GM21447 (cell line): ENCODE results near the gene CD300A.
"Not testable (repeated sequence)": the region's sequence is repeated elsewhere in the genome, so short reads cannot be mapped to it uniquely, and the experiment has no call there.

Source experiments
- ATAC-seq: cut with Tn5 transposase; IDR thresholded peaks from one replicate; pipeline ENCODE4 v1.9.1; 2021; ENCODE audit not compliant: unreplicated experiment

The CD300A gene

DNA sequence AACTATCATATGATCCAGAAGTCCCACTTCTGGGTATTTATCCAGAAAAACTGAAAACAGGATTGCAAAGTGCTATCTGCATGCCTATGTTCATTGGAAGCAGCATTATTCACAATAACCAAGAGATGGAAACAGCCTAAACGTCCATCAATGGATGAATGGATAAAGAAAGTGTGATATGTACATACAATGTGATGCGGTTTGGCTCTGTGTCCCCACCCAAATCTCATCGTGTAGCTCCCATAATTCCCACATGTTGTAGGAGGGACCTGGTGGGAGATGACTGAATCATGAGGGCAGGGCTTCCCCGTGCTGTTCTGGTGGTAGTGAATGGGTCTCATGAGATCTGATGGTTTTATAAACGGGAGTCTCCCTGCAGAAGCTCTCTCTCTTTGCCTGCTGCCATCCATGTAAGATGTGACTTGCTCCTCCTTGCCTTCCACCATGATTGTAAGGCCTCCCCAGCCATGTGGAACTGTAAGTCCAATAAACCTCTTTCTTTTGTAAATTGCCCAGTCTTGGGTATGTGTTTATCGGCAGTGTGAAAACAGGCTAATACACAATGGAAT is 52.1 kb downstream of the CD300A start:
- ATAC-seq: not testable (repeated sequence)

DNA sequence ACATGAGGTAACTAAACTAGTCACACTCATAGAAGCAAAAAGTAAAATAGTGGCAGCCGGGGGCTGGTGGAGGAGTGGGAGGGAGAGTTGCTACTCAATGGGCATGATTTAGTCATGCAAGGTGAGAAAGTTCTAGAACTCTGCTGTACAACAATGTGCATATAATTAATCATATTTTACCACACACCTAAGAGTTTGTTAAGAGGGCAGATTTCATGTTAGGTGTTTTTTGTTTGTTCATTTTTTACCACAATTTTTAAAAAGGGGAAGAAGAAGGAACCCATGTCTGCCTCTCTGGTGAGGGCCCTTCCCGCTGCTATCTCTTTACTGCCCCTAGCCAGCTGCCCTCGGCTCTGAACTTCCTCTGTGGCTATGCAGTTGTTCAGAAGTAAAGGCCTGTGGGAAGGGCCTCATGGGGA is 53.6 kb downstream of the CD300A start:
- no peak for ATAC-seq

DNA sequence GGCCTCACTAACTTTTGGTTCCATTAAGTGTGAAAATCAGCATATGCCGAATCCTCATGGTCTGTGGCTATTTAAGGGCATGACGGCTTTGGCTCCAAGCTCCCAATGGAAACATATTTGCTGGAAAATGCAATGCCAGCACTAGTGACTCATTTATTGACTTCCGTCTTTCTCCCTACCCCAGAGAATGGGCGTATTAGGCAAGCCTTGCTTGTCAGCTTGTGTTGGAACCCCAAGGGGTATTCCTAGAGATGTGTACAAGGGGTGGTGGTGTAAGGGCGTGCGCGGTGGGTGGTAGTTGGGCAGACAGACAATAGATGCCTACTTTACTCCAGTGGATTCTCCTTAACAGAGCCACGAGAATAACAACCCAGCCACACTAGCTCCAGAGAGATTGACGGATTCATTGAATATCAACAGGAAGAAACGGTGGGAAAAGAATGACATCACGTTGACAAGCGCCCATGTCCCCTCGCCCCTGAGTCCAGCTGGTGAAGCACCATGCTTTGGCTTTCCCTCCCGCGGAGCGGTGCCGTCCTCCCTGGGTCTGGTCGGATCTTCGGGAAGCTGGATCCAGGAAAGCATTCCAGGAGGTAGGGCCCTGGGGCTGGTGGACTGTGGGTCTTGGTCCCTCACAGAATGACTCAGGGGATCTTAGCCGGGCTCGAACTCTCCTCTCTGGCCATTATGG is 54.5 kb downstream of the CD300A start:
- no peak for ATAC-seq

DNA sequence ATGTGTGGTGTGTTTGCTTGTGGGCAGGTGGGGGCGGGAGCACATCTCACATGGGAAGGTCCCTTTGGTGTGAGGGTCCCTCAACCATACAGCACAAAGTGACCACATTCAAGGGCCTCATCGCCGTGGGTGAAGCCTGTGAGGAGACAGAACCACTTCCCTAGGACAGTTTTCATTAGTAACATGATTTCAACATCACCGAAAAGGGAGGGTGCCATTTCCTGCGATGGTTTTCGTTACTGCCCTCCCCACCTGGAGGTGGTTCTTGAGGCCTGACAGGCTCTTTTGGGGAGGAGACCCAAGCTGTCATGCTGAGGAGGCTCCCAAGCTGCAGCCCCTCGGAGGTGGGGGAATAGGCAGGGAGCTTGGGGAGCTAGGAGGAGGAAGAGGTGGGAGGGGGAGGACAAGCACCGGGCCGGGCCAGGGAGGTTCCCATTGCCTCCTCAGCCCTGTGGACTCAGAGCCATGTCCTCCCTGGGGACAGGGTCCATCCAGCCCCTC is 55.3 kb downstream of the CD300A start:
- no peak for ATAC-seq

DNA sequence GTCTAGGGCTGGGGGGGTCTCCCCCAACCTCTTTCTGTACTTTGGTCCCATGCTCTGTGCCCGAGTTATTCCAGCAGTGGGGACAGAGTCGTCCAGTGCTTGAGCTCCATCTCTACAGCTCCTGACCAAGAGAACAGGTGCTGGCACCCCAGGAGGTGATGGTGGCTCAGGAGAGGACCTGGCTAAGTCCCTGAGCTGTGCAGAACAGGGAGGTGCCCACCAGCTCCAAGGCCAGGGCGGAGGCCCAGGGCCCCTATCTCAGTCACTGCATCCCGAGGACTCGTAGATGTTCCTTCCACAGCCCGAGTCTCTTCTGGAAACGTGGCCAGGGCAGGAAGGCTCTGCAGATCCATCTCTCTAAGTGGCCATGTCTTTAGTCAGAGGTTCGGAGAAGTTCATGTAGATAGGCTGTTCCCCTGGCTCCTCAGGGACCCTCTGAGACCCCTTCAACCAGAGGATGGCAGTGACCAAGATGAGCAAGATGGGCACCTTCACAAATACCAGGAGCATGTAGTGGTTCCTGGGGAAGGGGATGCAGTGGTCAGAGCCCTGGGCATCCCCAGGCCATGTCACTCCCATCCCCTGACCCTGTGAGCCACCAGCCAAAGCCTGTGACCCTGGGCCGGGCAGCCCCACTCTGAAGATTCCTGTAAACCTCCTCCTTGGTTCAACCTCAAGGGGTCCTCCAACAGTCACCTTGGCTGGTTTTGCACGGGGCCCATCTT is 56.1 kb downstream of the CD300A start:
- ATAC-seq: no peak

DNA sequence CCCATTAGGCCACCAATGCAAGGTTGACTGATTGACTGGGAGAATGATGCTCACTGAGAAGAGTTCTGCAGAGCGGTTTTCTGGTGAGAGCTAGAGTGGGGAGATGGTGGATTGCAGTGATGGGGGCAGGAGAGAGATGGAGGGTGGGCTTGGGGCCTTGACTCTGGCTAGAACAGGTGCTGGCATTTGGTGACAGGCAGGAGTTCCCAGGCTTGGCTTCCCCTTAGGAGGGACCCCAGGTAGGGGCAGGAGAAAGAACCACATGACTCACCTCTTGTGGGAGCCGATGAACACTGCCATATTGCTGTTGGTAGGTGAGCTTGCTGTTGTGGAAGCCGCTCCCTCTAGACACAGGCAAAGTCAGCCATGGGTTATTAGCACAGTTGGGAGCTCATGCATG is 56.9 kb downstream of the CD300A start:
- ATAC-seq: no peak

DNA sequence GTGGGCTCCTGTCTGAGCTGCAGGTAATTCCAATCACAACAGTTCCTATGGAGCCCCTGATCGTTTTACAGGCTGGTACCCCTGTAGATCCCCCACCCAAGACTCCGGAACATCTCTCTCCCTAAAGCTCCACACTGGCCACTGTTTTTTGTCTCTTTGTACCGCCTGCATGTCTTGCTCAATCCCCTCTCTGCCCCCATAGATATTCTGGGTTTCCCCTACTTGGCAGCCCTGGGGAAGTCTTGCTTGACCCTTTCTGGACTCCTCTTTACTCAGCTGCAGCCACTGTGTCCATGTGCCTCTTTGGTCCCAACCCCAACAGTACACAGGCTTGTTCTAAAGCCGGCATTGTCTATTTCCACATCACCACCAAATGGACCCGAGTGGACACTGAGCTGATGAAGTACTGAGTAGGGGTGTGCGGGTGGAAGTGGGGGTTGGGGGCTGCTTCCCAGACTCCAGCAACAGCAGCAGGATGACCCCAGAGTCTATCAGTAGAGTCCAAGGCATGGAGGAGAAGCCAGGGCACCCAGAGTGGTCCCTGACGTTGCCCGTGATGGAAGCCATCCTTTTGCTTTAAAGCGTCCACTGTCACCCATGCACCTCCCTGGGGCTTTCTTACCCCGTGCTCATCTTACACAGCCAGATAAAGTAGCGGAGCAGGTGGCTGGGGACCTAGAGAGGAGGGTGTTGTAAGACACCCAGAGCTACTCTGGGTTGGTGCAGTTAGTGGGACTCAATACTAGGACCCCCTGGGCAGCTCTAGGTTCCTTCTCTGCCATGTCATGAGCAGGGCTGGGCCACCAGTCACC is 58.4 kb downstream of the CD300A start:
- ATAC-seq: no peak

DNA sequence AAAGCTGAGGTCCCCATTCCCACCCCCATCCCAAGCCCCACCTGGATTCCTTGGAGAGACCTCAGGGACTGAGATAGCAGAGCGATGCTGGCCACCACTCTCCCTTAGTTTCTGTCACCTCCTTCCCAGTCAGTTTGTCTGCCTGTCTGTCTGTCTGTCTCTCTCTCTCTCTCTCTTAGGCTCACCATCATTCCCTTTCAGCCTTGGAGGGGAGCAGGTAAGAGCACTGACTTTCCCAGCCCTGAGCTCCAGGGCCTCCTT is 59.0 kb downstream of the CD300A start:
- ATAC-seq: no peak

DNA sequence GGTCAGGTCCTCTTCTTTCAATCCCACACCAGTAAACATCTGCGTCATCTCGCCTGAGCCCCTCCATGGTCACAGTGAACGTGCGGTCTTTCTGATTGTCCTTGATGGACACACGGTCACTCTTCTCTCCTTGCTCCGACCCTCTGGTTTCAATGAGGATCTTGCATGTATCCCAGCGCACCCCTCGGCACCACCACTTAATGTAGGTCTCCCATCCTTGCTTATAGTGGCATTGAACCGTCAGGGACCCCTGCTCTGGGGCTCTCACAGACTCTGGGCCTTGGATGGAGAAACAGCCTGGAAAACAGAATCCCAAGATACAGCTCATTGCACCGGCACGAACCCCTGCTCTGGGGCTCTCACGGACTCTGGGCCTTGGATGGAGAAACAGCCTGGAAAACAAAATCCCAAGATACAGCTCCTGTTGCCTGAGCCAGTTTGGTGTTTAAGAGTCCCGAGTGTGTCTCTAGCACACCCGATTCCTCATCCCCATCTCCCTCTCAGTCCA is 59.4 kb downstream of the CD300A start:
- ATAC-seq: no peak

DNA sequence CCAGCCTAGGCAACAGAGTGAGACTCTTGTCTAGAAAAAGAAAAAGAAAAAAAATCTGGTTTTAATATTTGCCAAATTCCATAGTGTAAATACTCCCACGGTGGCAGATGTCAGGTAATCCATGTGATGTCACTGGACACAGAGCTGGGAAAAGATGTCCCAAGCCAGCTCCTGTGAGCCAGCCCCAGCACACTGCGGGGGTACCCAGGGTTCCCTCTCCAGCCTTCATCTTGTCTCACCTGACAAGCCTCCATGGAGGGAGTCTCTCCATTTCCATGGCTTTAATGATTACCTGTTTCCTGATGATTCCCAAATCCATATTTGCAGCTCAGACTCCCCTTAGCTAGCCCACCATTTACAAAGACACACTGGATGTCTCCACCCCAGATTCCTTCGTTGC is 60.2 kb downstream of the CD300A start:
- ATAC-seq: no peak

DNA sequence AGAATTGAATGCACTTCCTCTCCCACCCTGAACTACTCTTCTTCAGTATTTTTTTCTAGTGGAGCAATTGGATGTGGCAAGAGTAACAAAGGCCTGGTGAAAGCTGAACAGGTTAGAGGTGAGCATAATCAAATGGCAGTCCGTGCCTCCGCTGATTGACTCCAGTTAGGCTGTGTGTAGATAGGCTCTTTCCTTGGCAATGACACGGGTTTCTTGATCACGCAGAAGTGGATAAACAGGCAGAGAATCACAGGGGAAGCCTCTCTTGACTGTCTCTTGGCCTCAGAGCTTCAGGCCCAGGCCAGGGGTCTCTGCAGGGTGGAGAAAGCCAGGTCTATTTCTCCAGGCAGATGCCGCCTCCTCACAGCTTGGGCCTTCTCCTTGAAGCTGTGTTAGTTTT is 60.6 kb downstream of the CD300A start:
- ATAC-seq: no peak

DNA sequence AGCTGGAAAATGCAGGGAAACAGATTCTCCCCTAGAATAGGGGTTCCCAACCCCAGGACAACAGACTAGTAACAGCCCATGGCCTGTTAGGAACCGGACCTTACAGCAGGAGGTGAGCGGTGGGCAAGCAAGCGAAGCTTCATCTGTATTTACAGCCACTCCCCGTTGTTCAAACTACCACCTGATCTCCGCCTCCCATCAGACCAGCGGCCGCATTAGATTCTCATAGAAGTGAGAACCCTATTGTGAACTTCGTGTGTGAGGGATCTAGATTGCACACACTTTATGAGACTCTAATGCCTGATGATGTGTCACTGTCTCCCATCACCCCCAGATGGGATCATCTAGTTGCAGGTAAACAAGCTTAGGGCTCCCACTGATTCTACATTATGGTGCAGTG is 61.3 kb downstream of the CD300A start:
- no peak for ATAC-seq

DNA sequence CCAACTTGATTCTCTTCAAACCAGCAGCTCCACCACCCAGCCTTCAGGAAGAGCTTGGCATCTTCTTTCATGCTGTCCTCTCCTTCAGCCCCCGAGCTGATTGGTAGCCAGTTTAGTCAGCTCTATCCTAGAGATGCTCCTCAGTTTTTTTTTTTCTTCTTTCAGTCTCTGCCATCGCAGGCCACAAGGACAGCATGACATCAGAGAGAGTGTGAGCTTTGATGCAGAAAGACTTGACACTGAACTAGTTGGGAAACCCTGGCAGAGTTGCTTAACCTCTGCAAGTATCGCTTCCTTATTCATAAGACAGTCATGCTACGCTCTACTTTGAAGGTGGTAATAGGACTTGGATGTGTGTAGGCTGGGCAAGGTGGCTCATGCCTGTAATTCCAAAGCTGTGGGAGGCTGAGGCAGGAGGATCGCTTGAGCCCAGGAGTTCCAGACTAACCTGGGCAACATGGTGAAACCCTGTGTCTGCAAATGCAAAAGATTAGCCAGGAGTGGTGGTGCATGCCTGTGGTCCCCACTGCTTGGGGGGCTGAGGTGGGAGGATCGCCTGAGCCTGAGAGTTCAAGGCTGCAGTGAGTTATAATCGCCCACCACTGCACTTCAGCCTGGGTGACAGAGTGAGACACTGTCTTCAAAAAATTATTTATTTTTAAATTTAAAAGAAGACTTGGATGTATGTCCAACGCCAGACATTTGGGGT is 62.2 kb downstream of the CD300A start:
- ATAC-seq: peak; percentile 80

DNA sequence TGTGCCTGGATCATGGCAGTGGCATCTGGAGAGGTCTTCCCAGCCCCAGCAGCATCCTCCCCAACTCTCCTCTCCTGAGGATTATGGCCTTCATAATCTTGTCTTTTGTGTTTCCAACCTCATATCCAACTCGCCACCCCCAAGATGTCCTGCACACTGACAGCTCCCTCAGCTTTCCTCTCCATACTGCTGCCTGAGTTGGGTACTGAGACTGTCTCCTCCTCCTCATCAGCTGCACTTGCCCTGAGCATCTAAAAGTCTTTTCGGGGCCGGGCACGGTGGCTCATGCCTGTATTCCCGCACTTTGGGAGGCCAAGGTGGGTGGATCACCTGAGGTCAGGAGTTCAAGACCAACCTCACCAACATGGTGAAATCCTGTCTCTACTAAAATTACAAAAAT is 62.8 kb downstream of the CD300A start:
- no peak for ATAC-seq

DNA sequence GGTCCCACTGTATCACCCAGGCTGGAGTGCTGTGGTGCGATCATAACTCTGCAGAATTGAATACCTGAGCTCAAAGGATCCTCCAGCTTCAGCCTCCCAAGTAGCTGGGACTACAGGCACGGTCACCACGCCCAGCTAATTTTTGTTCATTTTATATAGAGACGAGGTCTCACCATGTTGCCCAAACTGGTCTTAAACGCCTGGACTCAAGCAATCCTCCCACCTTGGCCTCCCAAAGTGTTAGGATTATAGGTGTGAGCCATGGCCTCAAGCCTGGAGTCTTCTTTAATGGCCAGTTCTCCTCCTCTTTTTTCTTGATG is 64.4 kb downstream of the CD300A start:
- ATAC-seq: no peak

DNA sequence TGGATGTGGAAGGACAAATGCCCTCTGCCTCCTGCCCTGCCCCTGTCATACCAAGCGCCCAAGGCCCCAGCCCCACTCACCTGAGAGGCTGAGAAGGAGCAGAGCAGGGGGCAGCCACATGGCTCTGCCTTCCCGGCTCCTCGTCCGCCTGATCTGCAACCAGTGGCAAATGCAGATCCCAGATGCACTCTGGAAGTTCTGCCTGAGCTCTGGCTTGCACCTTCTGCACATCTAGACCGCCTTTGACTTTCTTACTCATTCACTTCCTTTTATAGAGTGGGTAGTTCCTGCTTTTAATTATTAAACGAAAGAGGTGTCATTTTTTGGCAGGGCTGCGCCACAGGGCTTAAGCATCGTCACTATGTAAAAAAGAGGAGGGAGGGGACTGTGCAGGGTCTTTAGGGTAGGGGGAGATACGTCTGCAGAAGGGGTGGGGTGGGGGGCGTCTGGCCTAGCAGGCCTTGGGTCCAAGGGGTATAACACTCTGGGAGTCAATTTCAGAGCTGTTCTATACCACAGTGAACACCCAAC is 64.9 kb downstream of the CD300A start, which contains the start of gene CD300LB:
Gene CD300LB (minus strand): TSS at position 245 of the 531 bp plus-strand sequence. CDS start 125 bp downstream, at position 120.
- ATAC-seq: no peak

DNA sequence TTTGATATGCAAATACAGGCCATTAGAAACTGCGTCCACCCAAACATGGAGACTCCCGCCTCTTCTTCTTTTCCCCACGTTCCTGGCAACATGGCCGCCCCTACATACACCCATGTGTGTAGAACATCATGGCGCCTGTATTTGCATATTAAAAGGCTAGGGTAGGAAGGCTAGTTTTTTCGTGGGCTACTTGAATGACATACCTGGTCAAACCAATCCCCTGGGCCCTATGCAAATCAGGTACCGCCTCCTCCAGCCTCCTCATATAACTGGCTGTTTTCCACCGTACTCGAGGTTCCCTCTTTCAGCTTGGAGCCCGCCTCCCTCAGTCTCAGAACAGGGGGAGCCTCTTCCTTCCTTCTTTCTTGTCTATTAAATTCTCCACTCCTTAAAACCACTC is 65.7 kb downstream of the CD300A start:
- ATAC-seq: no peak
